Epithelial cell of prostate (primary cell): ENCODE data around the gene SERPINE3.

Experiments
- DNase-seq: peaks from one replicate; pipeline ENCODE4 v3.0.0-alpha.2; 2011; ENCODE audit warnings: low read depth, low spot score
- H3K27ac ChIP-seq: fragments of 450-650 bp; 2 replicates; pipeline ENCODE4 v1.5.1; 2017; ENCODE audit warnings: mild to moderate bottlenecking

Gene SERPINE3

DNA sequence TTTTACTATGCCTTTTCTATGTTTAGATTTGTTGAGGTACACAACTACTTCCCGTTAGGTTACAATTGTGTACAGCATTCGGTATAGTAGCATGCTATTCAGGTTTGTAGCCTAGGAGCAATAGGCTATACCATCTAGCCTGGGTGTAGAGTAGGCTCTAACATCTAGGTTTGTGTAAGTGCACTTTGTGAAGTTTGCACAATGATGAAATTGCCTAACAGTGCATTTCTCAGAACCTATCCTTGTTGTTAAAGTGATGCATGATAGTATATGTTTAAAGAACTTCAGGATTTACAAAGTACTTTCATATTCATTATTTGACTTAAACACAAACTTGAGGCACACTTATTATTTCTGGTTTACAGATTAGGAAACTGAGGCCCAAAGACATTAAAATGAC lies 11.5 kb upstream of the SERPINE3 start:
- H3K27ac ChIP-seq: no peak overlapping the region
- no peak for DNase-seq

GRCh38 chr13:51328488-51328887 lies 11.0 kb upstream of the SERPINE3 start:
- H3K27ac ChIP-seq: no peak overlapping the region
- no peak for DNase-seq

DNA sequence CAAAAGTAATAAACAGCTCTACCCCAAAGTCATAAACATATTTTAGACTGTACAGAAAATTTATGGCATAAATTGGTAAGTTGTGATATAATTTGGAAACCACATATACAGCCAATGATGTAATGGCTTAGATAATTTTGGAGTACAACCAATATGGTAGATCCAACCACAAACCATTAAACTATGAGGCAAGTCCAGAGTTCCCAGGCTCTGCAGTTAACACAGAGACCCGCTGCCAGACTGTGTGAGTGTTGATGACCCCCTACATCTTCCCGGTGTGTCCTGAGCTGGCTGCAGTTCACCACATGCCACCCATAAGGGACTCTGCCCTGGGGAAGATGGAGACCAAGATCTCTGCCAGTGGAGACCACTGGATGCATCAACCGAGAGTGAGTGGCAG lies 9.9 kb upstream of the SERPINE3 start:
- no peak overlapping the region for H3K27ac ChIP-seq
- DNase-seq: no peak

- H3K27ac ChIP-seq: no peak overlapping the region
- no peak for DNase-seq
Observed at GRCh38 chr13:51330791-51331190, 8.7 kb upstream of the SERPINE3 start.

DNA sequence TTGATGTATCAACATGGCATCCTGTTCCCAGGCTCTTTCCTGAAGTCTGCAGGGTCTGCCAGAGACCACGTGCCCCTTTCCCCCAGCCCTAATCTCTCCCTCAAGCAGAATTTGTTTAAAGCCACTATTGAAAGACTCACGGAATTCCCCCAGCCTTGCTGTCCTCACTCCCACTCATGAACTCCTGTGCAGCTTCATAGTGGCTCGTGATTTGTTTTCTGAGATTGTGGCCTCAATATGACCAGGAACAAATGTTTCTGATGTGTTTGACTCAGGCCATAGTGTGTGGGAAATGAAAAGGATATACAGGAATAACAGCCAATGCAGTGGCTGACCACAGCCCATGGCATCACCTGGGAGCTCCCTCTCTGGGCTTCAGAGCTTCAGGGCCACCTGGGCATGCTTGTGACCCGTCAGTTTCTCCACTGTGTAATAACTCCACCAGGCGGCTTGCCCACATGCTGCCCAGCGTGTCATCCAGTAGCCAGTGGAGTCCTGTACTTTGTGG lies 8.1 kb upstream of the SERPINE3 start:
- no peak overlapping the region for H3K27ac ChIP-seq
- no peak for DNase-seq

GRCh38 chr13:51332566-51333361 lies 6.7 kb upstream of the SERPINE3 start:
- no peak overlapping the region for H3K27ac ChIP-seq
- DNase-seq: no peak

DNA sequence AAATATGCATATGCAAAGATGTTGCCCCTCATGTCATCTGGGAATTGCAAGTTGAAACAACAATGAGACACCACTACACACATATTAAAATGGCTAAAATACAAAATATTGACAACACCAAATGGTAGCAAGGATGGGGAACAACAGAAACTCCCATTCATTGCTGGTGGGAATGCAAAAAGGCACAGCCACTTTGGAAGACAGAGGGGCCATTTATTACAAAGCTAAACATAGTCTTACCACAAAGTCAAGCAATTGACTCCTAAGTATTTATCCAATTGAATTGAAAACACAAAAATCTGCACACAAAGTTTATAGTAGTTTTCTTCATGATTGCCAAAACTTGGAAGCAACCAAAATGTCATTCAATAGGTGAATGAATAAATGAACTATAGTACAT lies 6.1 kb upstream of the SERPINE3 start:
- no peak for DNase-seq

DNA sequence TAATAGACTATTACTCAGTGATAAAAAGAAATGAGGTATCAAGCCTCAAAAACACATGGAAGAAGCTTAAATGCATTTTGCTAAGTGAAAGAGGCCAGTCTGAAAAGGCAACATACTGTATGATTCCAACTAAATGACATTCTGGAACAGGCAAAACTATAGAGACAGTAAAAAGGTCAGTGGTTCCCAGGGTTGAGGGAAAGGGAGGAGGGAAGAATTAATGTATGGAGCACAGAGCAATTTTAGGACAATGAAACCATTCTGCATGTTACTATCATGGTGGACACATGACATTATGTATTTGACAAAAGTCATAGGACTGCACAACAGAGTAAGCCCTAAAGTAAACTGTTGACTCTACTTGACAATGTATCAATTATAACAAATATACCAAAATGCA lies 5.7 kb upstream of the SERPINE3 start:
- no peak for DNase-seq
- H3K27ac ChIP-seq: no peak overlapping the region

More for the DNA sequence above, 6.1 kb upstream of the SERPINE3 start:
- H3K27ac ChIP-seq: no peak overlapping the region

- no peak for DNase-seq
- H3K27ac ChIP-seq: no peak overlapping the region
Observed at GRCh38 chr13:51336746-51337145, 2.7 kb upstream of the SERPINE3 start.

DNA sequence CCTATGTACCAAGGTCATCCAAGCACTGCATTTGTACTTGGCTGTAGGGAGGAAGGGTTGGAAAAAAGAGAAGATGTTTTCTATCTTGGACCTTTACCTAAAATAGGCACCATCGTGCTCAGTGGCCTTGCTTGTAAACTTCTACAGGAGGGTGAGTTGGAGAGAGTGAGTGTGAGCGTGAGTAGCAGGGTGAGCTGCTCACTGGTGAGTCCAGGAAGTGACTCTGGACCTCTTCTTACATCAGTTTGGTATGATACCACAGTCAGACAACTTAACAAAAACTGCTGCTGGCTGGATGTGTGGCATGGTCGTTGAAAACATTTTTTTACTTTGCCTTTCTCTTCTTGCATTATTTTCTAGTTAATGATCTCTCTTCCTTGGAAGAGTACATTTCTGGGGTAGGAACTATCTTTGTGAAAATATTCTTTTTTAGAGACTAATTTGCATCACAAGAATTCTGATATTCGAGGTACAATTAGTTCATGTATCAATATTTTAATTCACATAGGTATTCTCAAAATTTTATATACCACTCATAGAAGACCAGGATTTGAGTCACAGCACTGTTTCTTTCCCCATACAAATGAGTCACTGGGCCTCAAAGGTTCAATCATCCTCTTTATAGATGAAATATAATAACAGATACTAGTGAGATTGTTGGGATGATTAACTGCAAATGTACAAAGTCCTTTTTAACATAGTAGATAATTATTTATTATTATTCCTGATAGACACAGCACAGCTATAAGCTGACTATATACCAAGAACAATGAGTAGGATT lies 651 bp downstream of the SERPINE3 start:
- no peak for DNase-seq
- no peak overlapping the region for H3K27ac ChIP-seq

- no peak for DNase-seq
- H3K27ac ChIP-seq: no peak overlapping the region
Observed at GRCh38 chr13:51341232-51341631, 1.7 kb downstream of the SERPINE3 start.

DNA sequence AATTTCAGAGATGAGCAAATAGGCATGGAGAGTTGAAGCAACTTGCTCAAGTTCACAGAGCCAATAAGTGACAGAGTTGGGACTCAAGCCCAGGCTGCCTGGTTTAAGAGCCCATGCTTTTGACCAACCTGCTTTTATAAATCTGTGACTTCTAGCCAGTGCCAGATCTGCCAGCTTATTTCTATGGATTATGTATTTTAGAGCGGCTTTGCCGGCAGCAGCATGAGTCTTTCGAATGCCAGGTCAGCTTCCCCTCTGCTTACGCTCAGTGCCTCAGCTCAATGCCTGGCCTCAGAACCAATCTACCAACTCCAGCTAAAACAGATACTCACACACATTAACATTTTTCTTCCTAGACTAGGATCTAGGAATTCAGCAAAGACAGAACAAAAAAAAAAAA lies 2.3 kb downstream of the SERPINE3 start:
- no peak overlapping the region for H3K27ac ChIP-seq
- no peak for DNase-seq

DNA sequence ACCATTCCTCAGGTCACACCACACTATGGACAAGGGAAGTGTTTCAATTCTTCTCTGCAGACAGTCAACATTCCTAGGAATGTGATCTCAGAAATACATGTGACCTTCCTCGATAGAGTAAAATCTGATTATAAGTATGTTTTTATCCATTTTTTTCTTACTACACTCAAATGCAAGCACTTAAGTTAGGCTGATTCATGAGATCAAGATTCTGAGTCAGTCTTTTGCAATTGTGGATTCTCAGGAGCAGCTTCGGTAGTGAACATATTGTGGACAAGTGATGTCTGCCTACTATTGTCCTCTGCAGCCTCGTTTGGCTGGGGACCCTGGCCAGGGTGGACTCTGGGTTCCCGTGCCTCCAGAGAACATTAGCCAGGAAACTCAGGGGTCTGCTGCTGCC lies 3.2 kb downstream of the SERPINE3 start:
- no peak overlapping the region for H3K27ac ChIP-seq
- no peak for DNase-seq

DNA sequence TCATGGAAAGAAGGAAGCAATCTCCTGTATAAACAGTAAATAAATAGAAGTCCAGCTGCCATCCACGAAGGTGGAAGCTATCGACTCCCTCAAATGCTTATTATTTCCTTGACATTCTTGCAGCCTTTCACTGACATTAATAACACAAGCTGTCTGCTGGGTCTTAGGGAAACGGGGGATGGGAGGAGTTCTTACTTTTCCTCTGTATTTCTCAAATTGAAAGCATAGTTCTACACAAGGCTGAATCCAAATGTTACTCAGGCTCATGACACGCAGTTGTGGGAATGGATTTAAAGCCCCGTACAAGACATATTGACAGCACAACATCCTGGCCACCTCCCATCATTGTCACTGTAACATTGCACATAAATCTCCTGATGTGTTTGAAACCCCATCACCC lies 4.0 kb downstream of the SERPINE3 start:
- DNase-seq: no peak
- no peak overlapping the region for H3K27ac ChIP-seq

DNA sequence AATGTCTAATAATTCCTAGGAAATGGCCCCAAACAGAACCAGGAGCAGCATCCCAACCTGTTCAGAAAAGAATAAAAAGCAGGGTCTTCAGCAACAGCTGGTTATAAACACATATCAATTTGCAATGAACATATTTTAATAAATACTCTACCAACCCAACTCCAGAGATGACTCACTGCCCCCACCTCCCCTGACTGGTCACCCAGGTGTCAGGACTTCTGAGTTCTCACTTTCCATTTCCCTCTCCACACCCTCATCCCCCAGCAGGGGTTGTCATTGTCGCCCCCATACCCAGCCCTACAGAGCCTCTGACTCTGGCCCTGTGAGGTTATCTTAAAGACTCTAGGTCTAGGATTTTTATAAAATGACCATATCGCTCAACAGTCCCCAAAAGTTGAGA lies 6.9 kb downstream of the SERPINE3 start:
- no peak for DNase-seq
- no peak overlapping the region for H3K27ac ChIP-seq

- no peak for DNase-seq
- no peak overlapping the region for H3K27ac ChIP-seq
Observed at GRCh38 chr13:51347099-51347498, 7.6 kb downstream of the SERPINE3 start.

GRCh38 chr13:51348069-51348967 lies 8.8 kb downstream of the SERPINE3 start:
- no peak overlapping the region for H3K27ac ChIP-seq
- DNase-seq: no peak

DNA sequence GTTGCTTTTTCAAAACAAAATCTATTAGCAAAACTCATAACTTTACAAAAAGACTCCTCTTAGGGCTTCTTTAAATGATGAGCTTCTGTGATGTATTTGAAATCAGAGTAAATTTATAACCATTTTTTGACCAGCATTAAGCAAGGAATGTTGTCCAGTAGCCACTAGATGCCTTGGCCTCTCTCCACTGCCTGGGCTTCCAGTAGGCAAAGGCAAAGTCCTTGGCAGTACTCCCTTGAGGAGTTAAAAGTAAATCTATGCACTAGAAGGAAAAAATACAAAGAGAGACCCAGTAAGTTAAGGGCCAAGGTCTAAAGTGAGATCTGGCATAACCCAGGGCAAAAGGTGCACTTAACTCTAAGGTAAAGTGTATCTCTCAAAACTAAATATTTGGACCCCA lies 9.5 kb downstream of the SERPINE3 start:
- no peak for DNase-seq

GRCh38 chr13:51355217-51355616 lies 15.7 kb downstream of the SERPINE3 start:
- no peak for DNase-seq
- no peak overlapping the region for H3K27ac ChIP-seq

More for the DNA sequence above, 9.5 kb downstream of the SERPINE3 start:
- no peak overlapping the region for H3K27ac ChIP-seq

GRCh38 chr13:51357928-51358595 lies 18.6 kb downstream of the SERPINE3 start:
- no peak overlapping the region for H3K27ac ChIP-seq
- no peak for DNase-seq
